ENCODE results near the gene LEF1.

DNA sequence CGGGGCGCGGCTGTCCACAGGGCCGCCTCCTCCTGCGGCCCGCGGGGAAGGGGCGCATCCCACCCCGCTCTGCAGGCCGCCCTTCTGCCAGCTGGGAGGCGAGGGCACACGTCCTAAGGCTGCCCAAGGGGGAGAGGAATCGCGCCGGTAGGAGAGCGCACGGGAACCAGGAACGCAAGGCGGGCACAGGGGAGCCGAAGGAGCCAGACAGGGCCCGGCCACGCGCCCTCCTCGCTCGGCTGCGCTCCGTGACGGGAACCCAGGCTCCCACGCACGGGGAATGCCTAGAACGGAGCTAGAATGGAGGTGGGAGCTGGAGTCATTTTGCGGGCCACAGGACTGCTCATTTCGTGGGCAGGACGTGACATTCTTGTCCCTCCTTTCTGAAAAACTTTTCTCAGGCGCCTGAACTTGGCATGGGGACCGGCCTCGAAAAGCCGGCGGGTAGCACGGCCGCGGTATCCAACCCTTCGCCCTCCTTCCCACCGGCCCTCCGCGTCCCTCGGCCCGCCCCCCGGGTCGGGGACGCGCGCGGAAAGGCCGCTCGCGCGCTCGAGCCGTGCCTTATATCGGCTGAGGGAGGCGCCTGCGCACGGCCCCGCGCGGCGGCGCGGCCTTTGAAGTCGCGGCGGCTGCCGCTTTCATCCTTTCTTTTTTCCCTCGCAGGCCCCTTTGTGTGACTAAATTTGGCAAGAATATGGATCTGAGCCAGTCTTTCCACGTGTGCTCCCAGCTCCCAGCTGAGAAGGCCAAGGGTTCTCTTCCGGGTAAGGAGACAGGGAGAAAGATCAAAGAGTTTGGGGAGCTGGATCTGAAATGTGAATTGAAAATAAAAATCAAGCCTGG lies 4.2 kb upstream of the LEF1 start:
- TF ChIP-seq, protein P1, sequence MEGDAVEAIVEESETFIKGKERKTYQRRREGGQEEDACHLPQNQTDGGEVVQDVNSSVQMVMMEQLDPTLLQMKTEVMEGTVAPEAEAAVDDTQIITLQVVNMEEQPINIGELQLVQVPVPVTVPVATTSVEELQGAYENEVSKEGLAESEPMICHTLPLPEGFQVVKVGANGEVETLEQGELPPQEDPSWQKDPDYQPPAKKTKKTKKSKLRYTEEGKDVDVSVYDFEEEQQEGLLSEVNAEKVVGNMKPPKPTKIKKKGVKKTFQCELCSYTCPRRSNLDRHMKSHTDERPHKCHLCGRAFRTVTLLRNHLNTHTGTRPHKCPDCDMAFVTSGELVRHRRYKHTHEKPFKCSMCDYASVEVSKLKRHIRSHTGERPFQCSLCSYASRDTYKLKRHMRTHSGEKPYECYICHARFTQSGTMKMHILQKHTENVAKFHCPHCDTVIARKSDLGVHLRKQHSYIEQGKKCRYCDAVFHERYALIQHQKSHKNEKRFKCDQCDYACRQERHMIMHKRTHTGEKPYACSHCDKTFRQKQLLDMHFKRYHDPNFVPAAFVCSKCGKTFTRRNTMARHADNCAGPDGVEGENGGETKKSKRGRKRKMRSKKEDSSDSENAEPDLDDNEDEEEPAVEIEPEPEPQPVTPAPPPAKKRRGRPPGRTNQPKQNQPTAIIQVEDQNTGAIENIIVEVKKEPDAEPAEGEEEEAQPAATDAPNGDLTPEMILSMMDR (IDR thresholded peaks at IDR 0.05), result no peak
- peak in 1 of 3 donors; percentile 44 for TF ChIP-seq POLR2AphosphoS5 (IDR thresholded peaks at IDR 0.05)
- no peak for TF ChIP-seq POLR2A (IDR thresholded peaks at IDR 0.05)
